ENCODE measurements around the gene HECW1.
"Not testable (repeated sequence)": the region's sequence is repeated elsewhere in the genome, so short reads cannot be mapped to it uniquely, and the experiment has no call there.

HECW1 gene

DNA sequence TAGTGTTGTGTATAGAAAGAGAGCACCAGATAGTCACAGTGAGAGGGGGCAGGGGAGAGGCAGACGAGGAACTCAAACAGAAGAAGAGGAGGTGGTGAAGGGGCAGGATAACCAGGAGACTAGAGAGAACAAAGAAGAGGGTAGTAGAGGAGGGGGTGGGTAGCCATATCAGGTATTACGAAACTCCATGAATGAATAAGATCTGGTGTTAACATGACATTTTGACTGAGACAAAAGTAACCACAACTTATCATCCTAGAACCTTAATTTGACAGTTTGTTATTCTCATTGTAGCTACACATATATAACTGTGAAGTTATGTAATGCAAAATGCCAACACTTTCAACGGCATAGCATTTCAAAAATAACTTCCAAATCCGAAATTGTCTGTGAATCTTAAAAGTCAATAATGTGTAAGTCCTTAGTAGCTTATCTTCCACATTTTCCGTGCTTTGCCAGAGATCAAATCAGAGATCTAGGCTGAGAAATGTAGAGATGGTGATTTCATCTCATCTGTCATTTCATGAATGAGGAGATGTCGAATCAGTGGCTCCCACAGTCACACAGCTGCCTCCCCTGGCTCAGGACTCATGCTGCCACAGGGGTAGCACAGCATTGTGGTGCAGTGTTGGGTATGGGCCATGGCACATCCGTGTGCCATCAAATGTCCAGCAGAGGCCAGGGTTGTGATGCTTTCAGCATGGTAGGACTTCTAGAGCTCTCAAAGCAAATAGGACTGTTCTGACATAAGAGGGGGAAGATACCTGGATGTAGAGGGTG lies 202.1 kb downstream of the HECW1 start:
- DNase-seq: no peak

DNA sequence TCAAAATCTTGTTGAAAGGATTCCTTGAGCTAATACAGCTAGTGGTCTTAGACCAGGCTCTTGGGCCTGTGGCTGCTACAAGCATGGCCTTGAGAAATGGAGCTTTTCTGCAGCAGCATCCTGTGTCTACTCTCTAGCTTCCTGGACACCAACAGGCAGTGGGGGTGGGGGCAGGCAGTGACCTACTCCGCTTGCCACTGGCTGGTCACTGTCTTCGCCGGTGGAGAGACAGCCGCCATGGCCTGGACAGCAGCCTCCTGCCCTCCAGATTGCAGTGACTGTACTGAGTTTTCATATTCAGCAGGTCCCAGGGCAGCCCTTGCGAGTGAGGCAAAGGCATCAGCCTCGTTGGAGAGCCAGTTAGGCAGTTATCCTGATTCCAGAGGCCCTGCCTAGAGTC lies 204.6 kb downstream of the HECW1 start:
- DNase-seq: no peak

DNA sequence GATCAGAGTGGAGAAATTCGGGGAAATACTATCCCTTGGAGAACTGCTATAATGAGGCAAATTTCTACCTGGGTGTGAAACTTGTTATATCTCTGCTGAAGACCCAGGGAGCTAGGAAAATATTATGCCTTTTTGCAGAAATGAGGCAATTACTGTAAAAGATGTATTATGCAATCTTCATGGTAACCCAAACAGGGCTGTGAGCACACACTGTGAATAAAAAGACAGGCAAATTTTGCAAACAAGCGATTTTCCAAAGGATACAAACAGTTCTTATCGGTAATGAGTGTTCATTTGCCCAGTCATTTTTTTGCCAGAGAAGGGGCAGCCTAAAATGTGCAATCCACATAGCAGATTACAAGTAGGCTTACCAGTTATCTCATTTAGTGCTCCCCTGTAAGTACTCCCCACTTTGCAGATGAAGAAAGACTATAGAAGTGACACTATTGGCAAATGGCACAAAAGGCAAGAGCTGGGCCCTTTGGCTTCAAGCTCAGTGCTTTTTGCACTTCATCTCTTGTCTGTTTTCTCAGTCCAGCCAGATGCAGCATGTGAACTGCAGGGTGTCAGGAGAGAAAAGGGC lies 205.8 kb downstream of the HECW1 start:
- no peak for DNase-seq

DNA sequence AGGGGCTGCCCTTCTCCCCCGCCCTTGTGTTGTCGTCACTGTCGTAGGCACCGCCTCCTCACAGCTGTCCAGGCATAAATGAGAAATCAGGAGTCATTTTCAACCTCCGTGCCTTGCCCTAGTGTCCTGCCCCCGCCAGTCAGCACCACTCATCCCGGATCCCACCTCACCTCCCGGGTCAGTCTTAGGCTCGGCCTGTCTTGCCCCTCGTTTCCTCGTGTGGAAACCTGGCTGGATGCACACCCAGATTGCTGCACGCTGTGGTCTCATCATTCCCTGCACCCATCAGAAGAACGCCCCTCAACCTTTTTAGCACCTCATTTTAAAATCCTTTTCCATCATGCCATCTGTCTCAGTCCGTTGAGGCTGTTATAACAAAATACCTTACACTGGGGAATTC lies 213.1 kb downstream of the HECW1 start:
- no peak for DNase-seq

DNA sequence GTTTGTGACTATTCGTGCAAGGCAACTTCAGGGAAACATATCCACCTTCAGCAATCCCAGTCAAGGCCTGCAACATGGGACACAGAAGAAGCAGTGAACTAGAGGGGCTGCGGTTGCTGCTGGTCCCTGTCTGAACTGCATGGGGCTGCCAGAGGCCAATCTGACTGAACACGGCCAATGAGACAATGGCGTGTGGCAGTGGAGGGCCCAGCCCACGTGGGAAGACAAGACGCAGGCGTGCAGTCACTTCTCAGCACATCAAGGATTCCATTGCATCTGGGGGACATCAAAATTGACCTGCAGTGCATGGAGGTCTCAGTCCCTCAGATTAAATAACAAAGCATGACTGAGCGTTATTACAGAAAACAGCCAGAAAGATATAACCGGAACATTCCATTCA lies 215.9 kb downstream of the HECW1 start:
- DNase-seq: no peak

GRCh38 chr7:43328785-43329380 lies 216.4 kb downstream of the HECW1 start:
- DNase-seq: no peak

- DNase-seq: no peak
These were observed 219.8 kb downstream of the HECW1 start for GRCh38 chr7:43332193-43332796.

- DNase-seq: no peak
These were observed 224.7 kb downstream of the HECW1 start for GRCh38 chr7:43337191-43337590.

- no peak for DNase-seq
These were observed 225.4 kb downstream of the HECW1 start for GRCh38 chr7:43337811-43338210.

DNA sequence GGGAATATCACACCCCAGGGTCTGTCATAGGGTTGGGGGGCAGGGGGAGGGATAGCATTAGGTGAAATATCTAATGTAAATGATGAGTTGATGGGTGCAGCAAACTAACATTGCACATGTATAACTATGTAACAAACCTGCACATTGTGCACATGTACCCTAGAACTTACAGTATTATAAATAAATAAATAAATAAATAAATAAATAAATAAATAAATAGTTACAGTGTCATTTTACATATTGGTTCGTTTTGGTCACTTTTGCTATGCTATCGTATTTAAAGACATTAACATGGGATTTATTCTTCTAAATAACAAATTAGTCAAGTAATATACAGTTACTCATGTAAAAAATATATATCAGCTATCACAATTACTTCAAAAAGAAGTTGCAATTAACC lies 228.7 kb downstream of the HECW1 start:
- DNase-seq: no peak

DNA sequence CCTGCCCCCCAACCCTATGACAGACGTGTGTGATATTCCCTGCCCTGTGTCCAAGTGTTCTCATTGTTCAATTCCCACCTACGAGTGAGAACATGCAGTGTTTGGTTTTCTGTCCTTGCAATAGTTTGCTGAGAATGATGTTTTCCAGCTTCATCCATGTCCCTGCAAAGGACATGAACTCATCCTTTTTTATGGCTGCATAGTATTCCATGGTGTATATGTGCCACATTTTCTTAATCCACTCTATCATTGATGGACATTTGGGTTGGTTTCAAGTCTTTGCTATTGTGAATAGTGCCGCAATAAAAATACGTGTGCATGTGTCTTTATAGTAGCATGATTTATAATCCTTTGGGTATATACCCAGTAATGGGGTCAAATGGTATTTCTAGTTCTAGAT lies 231.0 kb downstream of the HECW1 start:
- not testable (repeated sequence) for DNase-seq

- DNase-seq: not testable (repeated sequence)
These were observed 233.2 kb downstream of the HECW1 start for GRCh38 chr7:43345696-43346095.

DNA sequence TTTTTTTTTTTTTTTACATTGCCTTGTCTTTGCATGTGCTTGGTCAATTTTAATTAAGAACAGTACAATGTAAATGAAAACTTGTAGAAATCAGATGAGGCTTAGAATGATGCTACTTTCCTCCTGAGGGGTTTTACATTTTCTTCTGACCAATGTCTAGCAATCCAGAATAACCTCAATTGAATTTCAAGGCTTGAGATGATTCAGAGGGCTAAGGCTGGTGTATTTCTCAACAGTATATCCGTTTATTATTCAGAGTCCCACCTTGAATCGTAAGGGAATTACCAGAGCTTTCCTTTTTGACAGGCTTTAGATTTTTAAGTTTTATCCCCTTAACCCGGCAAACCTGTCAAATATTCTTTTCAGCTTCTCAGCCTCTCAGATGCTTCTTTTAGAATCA lies 239.2 kb downstream of the HECW1 start:
- no peak for DNase-seq

DNA sequence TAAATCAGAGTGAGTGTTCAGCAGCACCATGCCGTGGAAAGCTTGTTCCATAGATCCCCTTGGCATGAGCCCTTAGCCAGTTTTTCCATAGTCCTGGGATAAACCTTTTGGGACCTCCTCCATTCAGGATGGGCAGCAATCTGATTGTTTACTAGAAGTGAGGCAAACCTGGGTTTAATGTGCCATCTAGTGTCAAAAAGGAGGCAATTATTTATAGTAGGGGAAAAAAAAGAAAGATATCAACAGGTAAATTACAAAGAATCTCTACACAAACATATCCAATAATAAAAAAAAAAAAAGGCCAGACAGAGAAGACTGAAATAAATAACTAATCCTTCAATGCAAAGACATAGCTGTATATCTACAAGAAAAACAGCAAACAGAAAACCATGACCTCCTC lies 241.5 kb downstream of the HECW1 start:
- DNase-seq: no peak

DNA sequence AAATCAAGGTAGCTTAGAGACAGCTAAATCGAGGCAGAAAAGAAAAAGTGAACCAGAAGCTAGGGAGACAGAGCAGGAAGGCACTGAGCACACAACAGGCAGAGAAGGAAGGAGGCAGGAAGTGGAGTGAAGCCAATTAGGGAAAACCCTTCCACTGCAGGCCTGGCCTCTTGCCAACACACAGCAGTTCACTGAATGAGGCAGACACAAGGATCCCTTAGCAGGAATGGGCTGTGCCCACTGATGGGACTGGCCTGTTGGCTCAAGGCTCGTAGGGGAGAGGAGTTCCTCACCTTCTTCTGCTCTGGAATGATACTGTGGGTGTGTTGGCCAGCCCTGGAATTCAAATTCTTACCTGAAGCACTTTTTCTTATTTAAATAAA lies 250.2 kb downstream of the HECW1 start:
- no peak for DNase-seq

DNA sequence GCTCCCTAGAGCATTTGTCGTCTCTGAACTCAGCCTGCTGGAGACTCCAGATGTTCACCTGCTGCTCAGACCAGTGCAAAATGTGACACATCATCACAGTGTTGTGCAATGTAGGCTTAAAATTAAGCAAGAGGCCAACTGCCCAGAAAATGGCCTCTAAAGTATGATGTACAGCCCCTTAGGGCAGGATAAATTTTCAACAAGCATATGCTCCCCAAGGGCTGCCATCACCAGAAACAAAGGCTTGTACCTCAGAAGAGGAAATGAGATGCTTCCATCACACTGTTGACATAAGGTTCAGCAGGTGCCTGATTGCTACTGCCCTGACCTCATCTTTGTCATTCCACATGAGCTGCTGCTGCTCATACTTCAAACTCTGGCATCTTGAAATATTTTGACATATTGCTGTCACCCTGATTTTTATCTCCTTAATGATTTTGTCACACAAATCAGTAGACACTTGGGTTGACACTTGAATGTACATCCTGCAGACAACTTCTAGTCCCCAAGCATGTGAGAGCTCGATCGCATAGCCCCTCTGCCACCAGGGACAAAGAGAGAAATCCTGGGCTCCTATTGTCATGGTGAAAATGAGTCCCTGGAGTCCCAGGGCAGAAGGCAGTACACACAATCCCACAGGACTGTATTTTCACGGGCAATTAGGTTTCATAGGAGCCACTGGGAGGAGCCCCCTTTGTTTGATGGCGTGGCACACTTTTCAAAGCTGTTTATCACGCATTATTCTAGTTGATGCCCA lies 250.8 kb downstream of the HECW1 start:
- DNase-seq: no peak

- DNase-seq: no peak
These were observed 251.9 kb downstream of the HECW1 start for GRCh38 chr7:43364391-43364790.

DNA sequence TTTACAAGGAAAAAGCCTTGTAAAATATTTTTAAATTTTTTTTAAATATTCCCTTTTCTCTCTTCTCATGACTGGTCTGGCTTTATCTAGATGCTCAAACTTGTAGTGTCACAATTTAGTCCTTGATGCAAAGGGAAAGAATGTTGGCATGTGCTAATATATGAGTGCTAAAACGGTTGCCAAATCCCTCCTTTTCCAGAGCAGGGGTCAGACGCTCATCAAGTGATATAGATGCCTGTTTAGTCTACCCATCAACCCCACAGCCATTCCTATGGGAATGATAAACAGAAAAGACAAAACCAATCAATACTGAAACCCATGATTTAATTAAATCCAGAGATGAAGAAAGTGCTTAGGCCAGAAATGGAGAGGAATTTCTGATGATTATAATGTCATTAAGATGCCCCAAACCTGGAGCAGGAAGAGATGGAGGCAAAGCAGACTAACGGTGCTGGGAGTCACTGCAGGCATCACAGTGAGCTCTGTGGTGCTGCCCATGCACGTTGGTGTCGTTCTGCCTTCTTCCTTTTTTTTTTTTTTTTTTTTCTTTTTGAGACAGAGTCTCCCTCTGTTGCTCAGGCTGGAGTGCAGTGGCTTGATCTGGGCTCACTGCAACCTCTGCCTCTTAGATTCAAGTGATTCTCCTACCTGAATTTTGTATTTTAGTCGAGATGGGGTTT lies 260.4 kb downstream of the HECW1 start:
- no peak for DNase-seq

DNA sequence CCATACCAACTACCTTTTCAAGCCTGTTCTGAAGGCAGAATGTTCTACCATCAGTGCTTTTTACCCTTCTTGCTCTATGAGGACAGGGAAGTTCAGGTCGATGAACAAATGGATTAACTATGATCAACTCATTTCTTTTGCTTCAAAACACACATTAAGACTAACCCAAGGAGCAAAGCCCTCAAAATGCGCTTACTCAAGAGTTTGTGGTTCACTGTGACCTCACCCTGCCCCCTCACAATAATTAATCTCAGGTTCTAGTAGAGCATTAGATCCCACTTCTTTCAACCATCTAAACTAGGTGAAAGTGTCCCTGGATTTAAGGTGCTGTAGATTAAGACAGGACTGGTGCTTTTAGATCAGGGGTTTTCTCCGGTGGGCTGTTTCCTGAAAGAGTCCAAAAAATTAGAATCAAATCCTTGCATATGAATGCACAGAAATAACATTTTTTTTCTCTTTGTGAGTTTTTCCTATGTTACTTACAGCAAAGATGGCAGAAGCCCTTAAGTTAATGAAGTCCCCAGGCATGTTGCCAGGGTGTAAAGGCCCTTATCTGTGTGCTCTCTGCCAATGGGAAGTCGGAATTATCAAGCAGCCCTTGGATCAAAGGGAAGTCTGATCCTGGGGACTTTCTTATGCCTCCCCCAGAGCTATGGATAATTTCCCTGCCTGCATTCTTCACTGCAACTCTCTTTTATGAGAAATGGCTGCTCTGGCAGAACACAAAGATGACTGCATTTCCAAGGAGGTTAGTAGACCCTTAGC lies 264.9 kb downstream of the HECW1 start:
- DNase-seq: no peak

GRCh38 chr7:43379210-43379609 lies 266.8 kb downstream of the HECW1 start:
- DNase-seq: no peak

DNA sequence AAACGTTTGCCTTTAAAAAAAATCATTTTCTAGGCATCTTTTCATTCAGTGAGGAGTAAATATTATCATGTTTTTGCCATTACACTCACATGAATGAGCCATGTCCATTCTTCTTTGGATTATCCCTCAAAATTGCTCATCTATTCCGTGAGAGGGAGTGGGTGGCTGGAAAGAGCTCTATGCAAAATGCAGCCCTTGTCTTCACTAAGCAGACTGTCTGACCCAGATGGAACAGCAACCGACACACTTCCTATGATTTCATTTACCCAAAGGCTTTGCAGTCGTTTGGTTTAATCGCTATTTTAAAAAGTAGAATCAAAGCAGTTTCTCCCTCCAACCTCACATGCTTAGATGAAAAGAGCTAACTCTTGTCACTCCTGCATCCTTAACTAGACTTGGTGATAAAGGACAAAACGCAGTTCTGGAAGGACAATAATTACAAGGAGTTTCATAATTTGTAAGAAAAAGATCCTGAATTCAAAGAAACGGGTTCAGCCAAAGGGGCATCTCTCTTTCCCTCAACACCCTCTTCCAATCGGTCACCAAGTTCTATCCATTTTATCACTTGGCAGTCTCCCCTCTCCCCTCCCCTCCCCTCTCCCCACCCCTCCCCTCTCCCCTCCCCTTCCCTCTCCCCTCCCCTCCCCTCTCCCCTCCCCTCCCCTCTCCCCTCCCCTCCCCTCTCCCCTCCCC lies 272.3 kb downstream of the HECW1 start:
- DNase-seq: no peak

All from NCI-H510A treated with DMSO at 0.1 percent for 48 hours (cell line).